ENCODE results near the gene LCN10. TPM values are rescaled to one million over a fixed set of nuclear protein-coding genes. Genes with fewer than 3 reads are reported as not detected.

LCN10 gene
- total and polyA plus RNA-seq, 9 of the 15 experiments (the other 6 are each of a cell fraction or from before 2014, with no cell fraction given), result 0.10 to 0.21 (median 0.14) TPM; not detected in 6

- TF ChIP-seq TEAD4 (IDR thresholded peaks at IDR 0.05; ENCODE audit: low read length), result 0 out of 2 replicates have a peak, but pooled peaks have one; percentile 13
- TF ChIP-seq TEAD4 (CRISPR knock-in tag; IDR thresholded peaks at IDR 0.05; ENCODE audit: borderline replicate concordance), result no peak
- 0 out of 2 replicates have a peak, but pooled peaks have one; percentile 20 for TF ChIP-seq MYC (IDR thresholded peaks at IDR 0.05; ENCODE audit: low read depth, low read length)
- TF ChIP-seq MYC (CRISPR knock-in tag; IDR thresholded peaks at IDR 0.05; ENCODE audit: borderline replicate concordance, low read depth), result no peak
- no peak for TF ChIP-seq ATF2 (CRISPR knock-in tag; IDR thresholded peaks at IDR 0.05)
- TF ChIP-seq HCFC1 (IDR thresholded peaks at IDR 0.05; ENCODE audit: low read depth, low read length), result no peak
- no peak for TF ChIP-seq MED1 (CRISPR knock-in tag; IDR thresholded peaks at IDR 0.05; ENCODE audit: borderline replicate concordance)
- TF ChIP-seq TBL1XR1 (IDR thresholded peaks at IDR 0.05; ENCODE audit: low read length in 2 of 2), result no peak
- no peak for TF ChIP-seq MTA3 (IDR thresholded peaks at IDR 0.05; ENCODE audit: borderline replicate concordance)
- no peak for TF ChIP-seq OTX1 (CRISPR knock-in tag; IDR thresholded peaks at IDR 0.05)
- no peak for TF ChIP-seq ZNF583 (CRISPR knock-in tag; IDR thresholded peaks at IDR 0.05)
- TF ChIP-seq NCOA4 (IDR thresholded peaks at IDR 0.05; ENCODE audit: partially characterized antibody), result no peak
- no peak for TF ChIP-seq SIN3A (IDR thresholded peaks at IDR 0.05; ENCODE audit: borderline replicate concordance in 2 of 2, control insufficient read depth in 1 of 2, low read depth in 2 of 2, low read length in 2 of 2)
- no peak for TF ChIP-seq ARID3B (CRISPR knock-in tag; IDR thresholded peaks at IDR 0.05; ENCODE audit: borderline replicate concordance)
- no peak for TF ChIP-seq HOXB6 (CRISPR knock-in tag; IDR thresholded peaks at IDR 0.05; ENCODE audit: borderline replicate concordance)
- TF ChIP-seq ETV1 (tag; conservative IDR thresholded peaks at IDR 0.05; ENCODE audit: low read depth), result 0 out of 2 replicates have a peak, but pooled peaks have one; percentile 9
- no peak for TF ChIP-seq CC2D1A (IDR thresholded peaks at IDR 0.05)
- no peak for TF ChIP-seq CSDE1 (IDR thresholded peaks at IDR 0.05)
- TF ChIP-seq NFE2L1 (tag; IDR thresholded peaks at IDR 0.05; ENCODE audit: borderline replicate concordance, low read depth), result no peak
- peak; percentile 18 for TF ChIP-seq TAF1 (IDR thresholded peaks at IDR 0.05; ENCODE audit: control insufficient read depth, extremely low read depth, insufficient read depth, low read length, severe bottlenecking)
- no peak for TF ChIP-seq BCL6 (CRISPR knock-in tag; IDR thresholded peaks at IDR 0.05)
- TF ChIP-seq ZNF121 (CRISPR knock-in tag; conservative IDR thresholded peaks at IDR 0.05), result no peak
- TF ChIP-seq MEF2D (tag; conservative IDR thresholded peaks at IDR 0.05; ENCODE audit: low read depth), result no peak
- no peak for TF ChIP-seq SRSF3 (IDR thresholded peaks at IDR 0.05; ENCODE audit: insufficient read depth, low read length)
- no peak for TF ChIP-seq ZNF76 (CRISPR knock-in tag; IDR thresholded peaks at IDR 0.05; ENCODE audit: borderline replicate concordance)
Measured at GRCh38 chr9:136784997-136785361, 42.2 kb upstream of the LCN10 start (continued).
